ENCODE results near the gene MYO16. TPM values are rescaled to one million over a fixed set of nuclear protein-coding genes. Genes with fewer than 3 reads are reported as not detected.

The MYO16 gene
- total RNA-seq, 1 donor: not detected

- Histone ChIP-seq H3K4me2 (ENCODE audit: insufficient read depth, low read length) (no peak overlapping the region), H3K9me3 (ENCODE audit: low read depth, low read length) (no peaks in the 10 kb centered on the region)
Observed at GRCh38 chr13:108960006-108960405, 330.6 kb downstream of the MYO16 start.

GRCh38 chr13:108961542-108962125 is 332.2 kb downstream of the MYO16 start:
- Histone ChIP-seq H3K79me2 (ENCODE audit: insufficient read depth, low read length) (no peaks in the 10 kb centered on the region), H3K4me3 (ENCODE audit: insufficient read depth, low read length) (no peak overlapping the region), H3K4me2 (ENCODE audit: insufficient read depth, low read length) (no peak overlapping the region), H3K27ac (ENCODE audit: low read depth, low read length) (no peak overlapping the region), H3K9me3 (ENCODE audit: low read depth, low read length) (no peaks in the 10 kb centered on the region), H3K27me3 (ENCODE audit: insufficient read depth, low read length) (no peaks in the 10 kb centered on the region), H3K4me1 (ENCODE audit: insufficient read depth, low read length) (peaks cover 15% of the 10 kb centered on the region), H4K20me1 (ENCODE audit: insufficient read depth, low read length) (no peaks in the 10 kb centered on the region), H2AFZ (ENCODE audit: low read length) (no peak overlapping the region), H3K36me3 (ENCODE audit: insufficient read depth, low read length) (no peaks in the 10 kb centered on the region)
- DNase-seq (ENCODE audit: insufficient read length, low spot score, missing footprints): peak; percentile 14
- peak; percentile 80 for TF ChIP-seq CTCF (IDR thresholded peaks at IDR 0.05; ENCODE audit: extremely low read depth, low read depth, low read length)

More at GRCh38 chr13:108960006-108960405, 330.6 kb downstream of the MYO16 start:
- Histone ChIP-seq H3K79me2 (ENCODE audit: insufficient read depth, low read length) (no peaks in the 10 kb centered on the region), H4K20me1 (ENCODE audit: insufficient read depth, low read length) (no peaks in the 10 kb centered on the region), H3K4me3 (ENCODE audit: insufficient read depth, low read length) (no peak overlapping the region), H3K4me1 (ENCODE audit: insufficient read depth, low read length) (peaks cover 15% of the 10 kb centered on the region), H3K27ac (ENCODE audit: low read depth, low read length) (no peak overlapping the region), H3K36me3 (ENCODE audit: insufficient read depth, low read length) (no peaks in the 10 kb centered on the region), H3K27me3 (ENCODE audit: insufficient read depth, low read length) (peaks cover 3% of the 10 kb centered on the region), H2AFZ (ENCODE audit: low read length) (no peak overlapping the region)
- DNase-seq (ENCODE audit: insufficient read length, low spot score, missing footprints): no peak
- TF ChIP-seq CTCF (IDR thresholded peaks at IDR 0.05; ENCODE audit: extremely low read depth, low read depth, low read length): no peak

GRCh38 chr13:108962654-108963053 is 333.2 kb downstream of the MYO16 start:
- H3K27me3 ChIP-seq (ENCODE audit: insufficient read depth, low read length): no peaks in the 10 kb centered on the region
- no peak overlapping the region for H3K27ac ChIP-seq (ENCODE audit: low read depth, low read length)
- peaks cover 11% of the 10 kb centered on the region for H3K4me1 ChIP-seq (ENCODE audit: insufficient read depth, low read length)
- H3K4me2 ChIP-seq (ENCODE audit: insufficient read depth, low read length): no peak overlapping the region
- TF ChIP-seq CTCF (IDR thresholded peaks at IDR 0.05; ENCODE audit: extremely low read depth, low read depth, low read length): no peak
- DNase-seq (ENCODE audit: insufficient read length, low spot score, missing footprints): no peak
- H3K79me2 ChIP-seq (ENCODE audit: insufficient read depth, low read length): no peaks in the 10 kb centered on the region
- no peak overlapping the region for H3K4me3 ChIP-seq (ENCODE audit: insufficient read depth, low read length)
- no peaks in the 10 kb centered on the region for H4K20me1 ChIP-seq (ENCODE audit: insufficient read depth, low read length)
- no peak overlapping the region for H2AFZ ChIP-seq (ENCODE audit: low read length)
- H3K9me3 ChIP-seq (ENCODE audit: low read depth, low read length): no peaks in the 10 kb centered on the region
- H3K36me3 ChIP-seq (ENCODE audit: insufficient read depth, low read length): no peaks in the 10 kb centered on the region

GRCh38 chr13:108963276-108963810 is 333.9 kb downstream of the MYO16 start:
- Histone ChIP-seq H3K4me2 (ENCODE audit: insufficient read depth, low read length) (no peak overlapping the region), H4K20me1 (ENCODE audit: insufficient read depth, low read length) (no peaks in the 10 kb centered on the region), H3K9me3 (ENCODE audit: low read depth, low read length) (no peaks in the 10 kb centered on the region), H3K4me3 (ENCODE audit: insufficient read depth, low read length) (no peak overlapping the region), H3K27me3 (ENCODE audit: insufficient read depth, low read length) (no peaks in the 10 kb centered on the region), H2AFZ (ENCODE audit: low read length) (no peak overlapping the region), H3K4me1 (ENCODE audit: insufficient read depth, low read length) (peaks cover 9% of the 10 kb centered on the region), H3K79me2 (ENCODE audit: insufficient read depth, low read length) (no peaks in the 10 kb centered on the region), H3K36me3 (ENCODE audit: insufficient read depth, low read length) (no peaks in the 10 kb centered on the region), H3K27ac (ENCODE audit: low read depth, low read length) (no peak overlapping the region)
- DNase-seq (ENCODE audit: insufficient read length, low spot score, missing footprints): no peak
- no peak for TF ChIP-seq CTCF (IDR thresholded peaks at IDR 0.05; ENCODE audit: extremely low read depth, low read depth, low read length)

Measured in osteoblast (primary cell).